Activated B cell treated with CpG ODN at 0.5 μM for 24 hours (primary cell): ENCODE measurements around the gene PDCD5. TPM values are rescaled to one million over a fixed set of nuclear protein-coding genes. Genes with fewer than 3 reads are reported as not detected.
"Not testable (repeated sequence)": the region's sequence is repeated elsewhere in the genome, so short reads cannot be mapped to it uniquely, and the experiment has no call there.

Experiments
- ATAC-seq: fragments of 200-7000 bp; cut with Tn5 transposase; one replicate; pipeline ENCODE4 v1.10.0; 2021; ENCODE audit warnings: low read depth, mild to moderate bottlenecking, moderate library complexity
- CTCF ChIA-PET: fragments of 350-600 bp; sonication (Branson Sonifier 250); formaldehyde crosslinking; loops from one replicate; lab custom pipeline; 2021; ENCODE audit warnings: antibody characterized with exemption; lab: Charles Lee
- POLR2A ChIA-PET: fragments of 350-600 bp; sonication (Branson Sonifier 250); formaldehyde crosslinking; loops from one replicate; lab custom pipeline; 2021; ENCODE audit warnings: antibody characterized with exemption; lab: Charles Lee
- DNase-seq: peaks from one replicate; pipeline ENCODE4 v3.0.0; 2022
- H3K27ac Mint-ChIP-seq: one replicate; pipeline ENCODE4 v1.8.0; 2020; ENCODE audit warnings: mixed read lengths
- H3K27me3 Mint-ChIP-seq: one replicate; pipeline ENCODE4 v1.8.0; 2021; ENCODE audit warnings: mixed read lengths
- H3K36me3 Mint-ChIP-seq: one replicate; pipeline ENCODE4 v1.8.0; 2021; ENCODE audit warnings: low read depth, mixed read lengths
- H3K4me1 Mint-ChIP-seq: one replicate; pipeline ENCODE4 v1.8.0; 2021; ENCODE audit warnings: mixed read lengths
- H3K4me3 Mint-ChIP-seq: one replicate; pipeline ENCODE4 v1.8.0; 2020; ENCODE audit warnings: mild to moderate bottlenecking, mixed read lengths
- H3K9me3 Mint-ChIP-seq: one replicate; pipeline ENCODE4 v1.8.0; 2020; ENCODE audit warnings: mixed read lengths
- intact Hi-C: fragments of 100-400 bp; cut with micrococcal nuclease; formaldehyde crosslinking; loops from one replicate; pipeline ENCODE4 v1.15.1; 2024
- total RNA-seq: library from RNA; stranded (reverse); gene quantifications from 2 replicates; pipeline ENCODE4 v1.2.3, GENCODE V29; 2022
- TF ChIP-seq, protein P1 (sequence below): fragments of 200-600 bp; IDR thresholded peaks from one replicate; pipeline ENCODE4 v1.8.0; 2022; ENCODE audit warnings: antibody characterized with exemption, mild to moderate bottlenecking

PDCD5 gene, protein sequence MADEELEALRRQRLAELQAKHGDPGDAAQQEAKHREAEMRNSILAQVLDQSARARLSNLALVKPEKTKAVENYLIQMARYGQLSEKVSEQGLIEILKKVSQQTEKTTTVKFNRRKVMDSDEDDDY
- 58.2 and 64.9 TPM in 2 replicates for total RNA-seq

DNA sequence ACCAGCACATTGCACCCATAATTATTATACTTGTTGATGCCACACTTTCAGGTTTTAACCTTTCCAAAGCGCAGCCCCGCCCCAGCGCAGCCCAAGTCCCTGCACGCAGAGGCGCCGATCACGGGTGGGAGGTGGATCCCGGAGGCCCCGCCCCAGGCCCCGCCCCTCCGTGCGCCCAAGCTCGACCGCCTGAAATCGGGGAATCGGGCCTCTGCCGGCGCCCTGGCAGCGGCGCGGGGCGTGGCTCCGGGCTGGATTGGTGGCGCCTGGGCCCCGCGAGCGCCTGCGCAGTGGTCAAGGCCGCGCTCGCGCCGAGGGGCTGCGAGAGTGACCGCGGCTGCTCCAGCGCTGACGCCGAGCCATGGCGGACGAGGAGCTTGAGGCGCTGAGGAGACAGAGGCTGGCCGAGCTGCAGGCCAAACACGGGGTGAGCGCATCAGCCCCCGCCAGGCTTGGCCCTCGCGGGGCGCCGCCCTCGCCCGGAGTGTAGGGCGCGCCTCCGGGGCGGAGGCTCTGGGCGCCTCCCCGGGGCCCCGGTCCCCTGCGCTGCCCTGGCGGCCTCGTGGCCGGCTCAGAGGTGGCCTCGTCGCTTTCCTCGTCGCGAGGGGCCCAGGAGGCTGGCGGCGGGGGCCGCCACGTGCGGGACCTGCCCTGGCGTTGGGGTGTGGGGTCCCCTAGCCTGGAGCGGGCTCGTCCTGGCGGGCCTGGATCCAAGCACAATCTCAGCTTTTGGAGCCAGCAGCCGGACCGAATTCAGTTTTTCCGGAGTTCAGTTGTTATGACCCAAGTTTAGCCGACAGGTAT lies at the start of gene PDCD5:
Gene PDCD5, plus strand, starts transcription at position 290 of the 804 bp plus-strand sequence. Its CDS starts 72 bp downstream, at position 362.
- no peaks in the 10 kb centered on the region for H3K9me3 Mint-ChIP-seq
- peak within 1 kb of the TSS; percentile 91 for H3K4me3 Mint-ChIP-seq
- ATAC-seq (peak; percentile 95), DNase-seq (peak; percentile 91)
- H3K36me3 Mint-ChIP-seq = peaks cover 35% of the 10 kb centered on the region
- CTCF ChIA-PET = interaction anchor here (2.2 kb wide), 1 partner anchor 17 kb away, joined by 5 read pairs; no protein-coding TSS in a partner anchor
- no peaks in the 10 kb centered on the region for H3K27me3 Mint-ChIP-seq
- intact Hi-C loops = loop anchor here (1.0 to 10.0 kb wide), 7 partner anchors 94 to 594 kb away; partner anchors contain the start of genes ANKRD27, DPY19L3, FAAP24 and NUDT19
- H3K4me1 Mint-ChIP-seq = peaks cover 16% of the 10 kb centered on the region
- H3K27ac Mint-ChIP-seq = peak within 1 kb of the TSS; percentile 85
- POLR2A ChIA-PET = interaction anchor here (0.6 to 2.6 kb wide), 11 partner anchors 15 to 1919 kb away, joined by 3 to 11 read pairs (median 3); partner anchors contain the start of genes DPY19L3 and ZNF507
- TF ChIP-seq, protein P1, sequence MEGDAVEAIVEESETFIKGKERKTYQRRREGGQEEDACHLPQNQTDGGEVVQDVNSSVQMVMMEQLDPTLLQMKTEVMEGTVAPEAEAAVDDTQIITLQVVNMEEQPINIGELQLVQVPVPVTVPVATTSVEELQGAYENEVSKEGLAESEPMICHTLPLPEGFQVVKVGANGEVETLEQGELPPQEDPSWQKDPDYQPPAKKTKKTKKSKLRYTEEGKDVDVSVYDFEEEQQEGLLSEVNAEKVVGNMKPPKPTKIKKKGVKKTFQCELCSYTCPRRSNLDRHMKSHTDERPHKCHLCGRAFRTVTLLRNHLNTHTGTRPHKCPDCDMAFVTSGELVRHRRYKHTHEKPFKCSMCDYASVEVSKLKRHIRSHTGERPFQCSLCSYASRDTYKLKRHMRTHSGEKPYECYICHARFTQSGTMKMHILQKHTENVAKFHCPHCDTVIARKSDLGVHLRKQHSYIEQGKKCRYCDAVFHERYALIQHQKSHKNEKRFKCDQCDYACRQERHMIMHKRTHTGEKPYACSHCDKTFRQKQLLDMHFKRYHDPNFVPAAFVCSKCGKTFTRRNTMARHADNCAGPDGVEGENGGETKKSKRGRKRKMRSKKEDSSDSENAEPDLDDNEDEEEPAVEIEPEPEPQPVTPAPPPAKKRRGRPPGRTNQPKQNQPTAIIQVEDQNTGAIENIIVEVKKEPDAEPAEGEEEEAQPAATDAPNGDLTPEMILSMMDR = no peak

DNA sequence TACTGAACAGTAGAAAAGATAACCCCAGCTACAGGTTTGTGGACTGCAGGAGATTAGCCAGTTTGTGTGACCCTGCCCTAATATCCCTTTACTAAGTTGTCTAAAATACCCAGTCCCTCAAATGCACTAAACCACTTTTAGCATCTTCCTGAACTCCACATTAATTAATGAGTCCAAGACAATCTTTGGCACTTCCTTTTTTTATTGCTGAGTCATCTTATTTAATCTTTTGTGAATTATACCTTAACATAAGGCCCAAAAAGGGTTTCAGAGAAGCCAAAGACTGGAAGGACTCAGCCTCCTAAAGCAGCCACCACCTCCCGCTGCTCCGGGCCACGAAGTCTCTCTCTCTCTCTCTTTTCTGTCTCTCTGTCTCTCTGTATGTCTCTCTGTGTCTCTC lies 48.8 kb upstream of the PDCD5 start:
- intact Hi-C loops = no loop called here
- H3K9me3 Mint-ChIP-seq = peaks cover 17% of the 10 kb centered on the region
- H3K36me3 Mint-ChIP-seq = no peaks in the 10 kb centered on the region
- ChIA-PET CTCF (no interaction called here), POLR2A (no interaction called here)
- no peak for DNase-seq
- no peak overlapping the region for H3K27ac Mint-ChIP-seq
- no peak for ATAC-seq
- TF ChIP-seq, protein P1 = no peak
- peaks cover 2% of the 10 kb centered on the region for H3K27me3 Mint-ChIP-seq
- H3K4me1 Mint-ChIP-seq = no peaks in the 10 kb centered on the region
- no peak overlapping the region for H3K4me3 Mint-ChIP-seq

DNA sequence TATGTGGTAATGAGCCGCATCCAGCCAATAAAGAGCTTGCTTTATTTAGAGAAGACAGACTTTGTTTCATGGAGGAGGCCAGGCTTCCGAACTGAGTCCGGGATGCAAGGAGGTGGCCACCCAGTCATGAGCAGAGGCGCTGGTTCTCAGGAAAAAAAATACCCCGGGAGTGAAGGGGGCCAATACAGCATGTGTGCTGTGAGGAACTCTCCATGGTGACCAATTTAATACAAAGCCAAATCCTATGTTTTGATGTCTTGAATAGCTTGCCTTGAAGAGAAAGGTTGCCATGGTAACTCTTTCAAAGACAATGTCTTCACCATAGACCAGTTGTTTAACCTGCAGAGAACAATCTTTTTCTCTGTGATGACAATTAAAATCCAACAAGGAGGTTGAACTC lies 43.4 kb upstream of the PDCD5 start:
- Mint-ChIP-seq H3K27me3 (peaks cover 12% of the 10 kb centered on the region), H3K4me3 (no peak overlapping the region), H3K36me3 (no peaks in the 10 kb centered on the region), H3K27ac (no peak overlapping the region), H3K4me1 (no peaks in the 10 kb centered on the region), H3K9me3 (peaks cover 18% of the 10 kb centered on the region)
- TF ChIP-seq, protein P1 = no peak
- ATAC-seq (no peak), DNase-seq (no peak)
- ChIA-PET CTCF (no interaction called here), POLR2A (no interaction called here)
- intact Hi-C loops = no loop called here

DNA sequence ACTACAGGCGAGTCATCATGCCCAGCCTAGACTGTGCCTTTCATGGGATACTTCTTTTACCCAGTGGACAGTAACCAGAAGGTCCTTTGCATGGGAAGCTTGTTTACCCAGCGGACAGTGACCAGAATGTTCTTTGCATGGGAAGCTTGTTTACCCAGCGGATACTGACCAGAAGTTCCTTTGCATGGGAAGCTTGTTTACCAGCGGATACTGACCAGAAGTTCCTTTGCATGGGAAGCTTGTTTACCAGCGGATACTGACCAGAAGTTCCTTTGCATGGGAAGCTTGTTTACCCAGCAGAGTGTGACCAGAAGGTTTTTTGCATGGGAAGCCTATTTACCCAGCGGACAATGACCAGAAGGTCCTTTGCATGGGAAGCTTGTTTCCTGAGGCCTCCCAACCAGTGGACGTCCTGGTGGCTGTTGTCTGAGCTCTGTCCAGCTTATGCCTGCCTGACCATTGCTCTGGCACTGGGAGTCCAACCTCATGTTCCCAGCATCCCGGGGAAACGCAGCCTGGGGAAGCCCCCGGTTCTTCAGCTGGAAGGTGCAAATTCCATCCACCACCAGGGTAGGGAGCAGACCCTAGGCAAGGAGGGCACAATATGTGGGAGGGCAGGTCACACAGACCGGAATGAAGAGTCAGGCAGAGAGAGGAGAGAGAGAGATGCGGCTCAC lies 41.6 kb upstream of the PDCD5 start:
- Mint-ChIP-seq H3K4me3 (no peak overlapping the region), H3K4me1 (no peaks in the 10 kb centered on the region), H3K9me3 (peaks cover 14% of the 10 kb centered on the region), H3K36me3 (no peaks in the 10 kb centered on the region), H3K27ac (no peak overlapping the region), H3K27me3 (peaks cover 12% of the 10 kb centered on the region)
- no peak for ATAC-seq
- POLR2A ChIA-PET = no interaction called here
- CTCF ChIA-PET = no interaction called here
- intact Hi-C loops = no loop called here
- no peak for DNase-seq
- TF ChIP-seq, protein P1 = no peak

DNA sequence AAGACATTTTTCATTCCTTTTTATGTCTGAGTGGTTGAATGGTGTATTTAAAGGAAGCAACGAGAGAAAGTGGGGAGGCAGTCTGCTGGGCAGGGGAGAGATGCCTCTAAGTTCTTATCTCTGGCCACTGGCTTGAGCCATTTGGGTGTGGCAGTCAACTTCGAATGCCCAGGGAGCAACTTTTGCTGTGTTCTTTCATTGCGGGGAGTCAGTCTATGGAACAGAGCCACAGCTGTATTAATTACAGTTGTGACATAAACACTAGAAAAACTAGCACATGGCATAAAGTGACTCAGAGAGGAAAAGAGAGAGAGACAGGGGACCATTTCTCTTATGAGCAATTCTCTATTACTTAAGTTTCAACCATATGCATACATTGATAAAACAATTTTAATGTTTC lies 40.4 kb upstream of the PDCD5 start:
- CTCF ChIA-PET = no interaction called here
- POLR2A ChIA-PET = no interaction called here
- no peaks in the 10 kb centered on the region for H3K36me3 Mint-ChIP-seq
- ATAC-seq (no peak), DNase-seq (no peak)
- TF ChIP-seq, protein P1 = no peak
- no peak overlapping the region for H3K4me3 Mint-ChIP-seq
- peaks cover 10% of the 10 kb centered on the region for H3K9me3 Mint-ChIP-seq
- intact Hi-C loops = no loop called here
- no peak overlapping the region for H3K27ac Mint-ChIP-seq
- peaks cover 12% of the 10 kb centered on the region for H3K27me3 Mint-ChIP-seq
- H3K4me1 Mint-ChIP-seq = no peaks in the 10 kb centered on the region

DNA sequence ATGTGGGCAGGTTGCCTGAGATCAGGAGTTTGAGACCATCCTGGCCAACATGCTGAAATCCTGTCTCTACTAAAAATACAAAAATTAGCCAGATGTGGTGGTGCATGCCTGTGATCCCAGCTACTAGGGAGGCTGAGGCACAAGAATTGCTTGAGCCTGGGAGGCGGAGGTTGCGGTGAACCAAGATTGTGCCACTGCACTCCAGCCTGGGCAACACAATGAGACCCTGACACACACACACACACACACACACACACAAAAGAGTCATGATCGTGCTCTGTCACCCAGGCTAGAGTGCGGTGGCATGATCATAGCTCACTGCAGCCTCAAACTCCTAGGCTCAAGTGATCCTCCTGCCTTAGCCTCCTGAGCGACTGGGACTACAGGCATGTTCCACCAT lies 39.6 kb upstream of the PDCD5 start:
- ATAC-seq, H3K4me1 Mint-ChIP-seq, H3K36me3 Mint-ChIP-seq, H3K27ac Mint-ChIP-seq, H3K4me3 Mint-ChIP-seq, intact Hi-C loops, POLR2A ChIA-PET, CTCF ChIA-PET, DNase-seq, H3K9me3 Mint-ChIP-seq: not testable (repeated sequence)
- peaks cover 11% of the 10 kb centered on the region for H3K27me3 Mint-ChIP-seq
